Stimulated activated CD8-positive, alpha-beta memory T cell treated with anti-CD3 and anti-CD28 coated beads, Interleukin-15, amount 100 ng/mL, for 24 hours (primary cell): ENCODE results near the gene DRAM1.
"Not testable (repeated sequence)": the region's sequence is repeated elsewhere in the genome, so short reads cannot be mapped to it uniquely, and the experiment has no call there.

Experiments
- DNase-seq: peaks from one replicate; pipeline ENCODE4 v3.0.0-alpha.2; 2020; ENCODE audit warnings: low read depth

DRAM1 gene

DNA sequence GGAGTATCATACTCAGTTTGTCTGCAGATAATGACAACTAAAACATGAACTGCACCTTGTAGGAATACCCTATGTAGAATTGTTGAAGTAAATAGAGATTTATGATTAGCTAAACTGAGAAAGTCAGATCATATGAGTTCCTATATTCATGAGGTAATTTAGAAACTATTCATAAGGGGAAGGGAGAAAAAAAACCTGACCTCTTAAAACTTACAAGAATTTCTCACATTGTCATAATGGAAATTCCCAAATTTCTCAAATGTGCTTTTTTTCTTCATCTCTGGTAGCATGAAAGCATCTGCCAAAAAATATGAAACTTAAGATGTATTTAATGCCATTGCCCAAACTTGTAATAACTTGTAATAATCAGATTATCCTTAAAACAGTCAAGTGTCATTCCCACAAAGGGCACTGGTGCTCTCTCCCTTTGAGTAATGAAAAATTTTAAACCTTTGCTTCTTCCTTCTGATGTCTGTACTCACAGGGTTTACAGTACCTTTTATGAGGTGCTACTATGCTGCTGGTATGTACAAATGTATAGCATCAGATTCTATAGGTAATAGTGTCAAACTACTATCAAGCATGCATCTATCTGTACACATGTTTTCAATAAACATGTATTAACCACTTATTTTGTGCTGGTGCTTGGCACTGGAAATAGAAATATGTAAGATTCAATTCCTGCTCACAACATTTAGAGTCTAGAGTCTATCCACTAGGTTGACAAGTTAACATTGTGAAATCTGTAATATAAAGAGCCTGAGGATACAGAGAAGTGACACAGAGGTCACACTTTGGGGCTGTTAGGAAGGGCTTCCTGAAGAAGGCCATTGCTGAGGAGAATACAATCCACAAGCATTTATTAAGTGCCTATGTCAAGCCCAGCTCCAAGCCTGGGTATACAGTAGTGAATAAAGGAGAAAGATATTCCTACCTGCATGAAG, 17.4 kb upstream of the DRAM1 start:
- DNase-seq, result no peak

GRCh38 chr12:101861688-101862087, 15.7 kb upstream of the DRAM1 start:
- DNase-seq, result not testable (repeated sequence)

- no peak for DNase-seq
These were observed 15.1 kb upstream of the DRAM1 start for GRCh38 chr12:101862245-101862644.

GRCh38 chr12:101863981-101864380, 13.4 kb upstream of the DRAM1 start:
- DNase-seq, result no peak

GRCh38 chr12:101866615-101867373, 10.6 kb upstream of the DRAM1 start:
- no peak for DNase-seq

DNA sequence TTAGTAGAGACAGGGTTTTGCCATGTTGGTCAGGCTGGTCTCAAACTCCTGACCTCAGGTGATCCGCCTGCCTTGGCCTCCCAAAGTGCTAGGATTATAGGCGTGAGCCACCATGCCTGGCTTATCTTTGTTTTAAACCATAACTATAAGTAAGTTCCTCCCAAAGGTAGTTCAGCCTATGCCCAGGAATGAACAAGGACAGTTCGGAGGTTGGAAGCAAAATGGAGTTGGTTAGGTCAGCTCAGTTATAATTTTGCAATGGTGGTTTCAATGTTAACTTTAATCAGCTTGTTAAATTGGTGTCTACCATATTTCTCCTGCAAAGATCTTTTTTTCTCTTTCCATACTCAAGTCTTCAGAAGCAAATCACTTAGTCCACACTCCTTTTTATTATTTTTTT, 9.8 kb upstream of the DRAM1 start:
- DNase-seq, result not testable (repeated sequence)

- DNase-seq, result no peak
These were observed 6.5 kb upstream of the DRAM1 start for GRCh38 chr12:101870925-101871324.

DNA sequence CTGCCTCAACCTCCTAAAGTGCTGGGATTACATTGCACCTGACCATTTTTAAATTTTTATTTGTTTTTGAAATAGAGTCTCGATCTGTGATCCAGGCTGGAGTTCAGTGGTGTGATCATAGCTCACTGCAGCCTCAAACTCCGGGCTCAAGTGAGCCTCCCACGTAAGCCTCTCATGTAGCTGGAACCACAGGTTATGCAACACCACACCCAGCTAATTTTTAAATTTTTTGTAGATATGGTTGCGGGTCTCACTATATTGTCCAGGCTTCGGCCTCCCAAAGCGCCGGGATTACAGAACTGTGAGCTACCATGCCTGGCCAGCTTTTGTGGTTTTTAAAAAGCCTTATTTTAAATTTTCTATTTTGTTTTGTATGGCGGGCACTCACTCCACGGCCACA, 2.2 kb upstream of the DRAM1 start:
- no peak for DNase-seq

GRCh38 chr12:101876322-101876860, 989 bp upstream of the DRAM1 start:
- DNase-seq, result no peak

DNA sequence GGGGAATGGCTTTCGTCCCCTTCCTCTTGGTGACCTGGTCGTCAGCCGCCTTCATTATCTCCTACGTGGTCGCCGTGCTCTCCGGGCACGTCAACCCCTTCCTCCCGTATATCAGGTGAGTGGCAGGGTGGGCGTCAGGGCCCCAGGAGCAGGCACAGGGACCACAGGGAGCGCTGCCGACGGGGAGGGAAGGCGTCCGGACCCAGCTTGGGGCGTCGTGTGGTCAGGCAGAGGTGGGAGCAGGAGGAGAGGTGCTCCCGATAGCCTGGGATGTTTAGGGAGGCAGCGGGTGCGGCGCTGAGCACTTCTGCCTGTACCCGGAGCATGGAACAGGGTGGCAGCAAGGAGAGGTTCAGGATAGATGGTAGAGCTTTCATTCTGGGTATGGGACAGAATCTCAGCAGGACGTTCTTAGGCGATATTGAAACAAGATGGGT, 444 bp downstream of the DRAM1 start:
- no peak for DNase-seq

- no peak for DNase-seq
These were observed 952 bp downstream of the DRAM1 start for GRCh38 chr12:101878243-101878821.

DNA sequence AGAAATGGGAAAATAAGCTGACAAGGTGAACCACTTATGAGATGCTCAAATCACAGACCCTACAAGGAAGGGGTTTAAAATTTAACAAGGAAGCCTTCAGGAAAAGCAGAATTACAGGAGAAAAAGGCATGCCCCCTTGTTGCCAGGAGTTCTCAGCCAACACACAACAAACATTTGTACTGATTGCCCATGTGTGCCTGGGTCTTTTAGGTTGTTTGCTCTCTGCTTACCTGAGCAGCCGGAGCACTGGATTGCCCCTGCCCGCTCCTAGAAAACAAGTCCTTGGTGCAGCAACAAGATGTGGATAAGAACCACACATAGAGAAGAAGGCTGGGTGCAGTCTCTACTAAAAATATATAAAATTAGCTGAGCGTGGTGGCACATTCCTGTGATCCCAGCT, 3.4 kb downstream of the DRAM1 start:
- DNase-seq, result no peak

DNA sequence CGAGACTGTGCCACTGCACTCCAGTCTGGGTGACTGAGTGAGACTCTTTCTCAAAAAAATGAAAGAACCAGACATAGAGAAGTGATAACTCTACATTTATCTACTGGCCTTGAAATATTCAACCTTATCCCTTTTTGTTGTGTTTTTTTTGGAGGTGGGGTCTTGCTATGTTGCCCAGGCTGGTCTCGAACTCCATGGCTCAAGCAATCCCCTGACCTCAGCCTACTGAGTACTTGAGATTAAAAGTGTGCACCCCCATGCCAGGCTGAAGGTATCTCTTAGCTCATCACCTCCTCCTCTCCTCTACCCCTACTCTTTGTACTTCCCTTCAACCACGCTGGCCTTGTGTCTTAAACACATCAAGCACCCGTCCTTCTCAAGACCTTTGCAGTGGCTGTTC, 3.8 kb downstream of the DRAM1 start:
- no peak for DNase-seq

DNA sequence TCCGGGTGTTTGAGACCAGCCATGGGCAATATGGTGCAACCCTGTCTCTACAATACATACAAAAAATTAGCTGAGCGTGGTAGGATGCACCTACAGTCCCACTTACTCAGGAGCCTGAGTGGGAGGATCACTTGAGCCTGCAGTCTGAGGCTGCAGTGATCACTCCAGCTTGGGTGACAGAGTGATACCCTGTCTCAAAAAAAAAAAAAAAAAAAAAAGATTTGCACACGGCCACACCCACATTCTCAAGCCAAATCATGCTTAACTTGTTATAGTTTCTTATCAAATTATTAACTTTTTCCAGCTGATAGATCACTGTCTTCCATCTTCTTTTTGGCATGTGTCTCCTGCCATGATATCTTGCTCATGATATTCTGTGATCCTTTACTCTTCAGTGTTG, 6.8 kb downstream of the DRAM1 start:
- no peak for DNase-seq

- not testable (repeated sequence) for DNase-seq
These were observed 7.5 kb downstream of the DRAM1 start for GRCh38 chr12:101884781-101885340.

DNA sequence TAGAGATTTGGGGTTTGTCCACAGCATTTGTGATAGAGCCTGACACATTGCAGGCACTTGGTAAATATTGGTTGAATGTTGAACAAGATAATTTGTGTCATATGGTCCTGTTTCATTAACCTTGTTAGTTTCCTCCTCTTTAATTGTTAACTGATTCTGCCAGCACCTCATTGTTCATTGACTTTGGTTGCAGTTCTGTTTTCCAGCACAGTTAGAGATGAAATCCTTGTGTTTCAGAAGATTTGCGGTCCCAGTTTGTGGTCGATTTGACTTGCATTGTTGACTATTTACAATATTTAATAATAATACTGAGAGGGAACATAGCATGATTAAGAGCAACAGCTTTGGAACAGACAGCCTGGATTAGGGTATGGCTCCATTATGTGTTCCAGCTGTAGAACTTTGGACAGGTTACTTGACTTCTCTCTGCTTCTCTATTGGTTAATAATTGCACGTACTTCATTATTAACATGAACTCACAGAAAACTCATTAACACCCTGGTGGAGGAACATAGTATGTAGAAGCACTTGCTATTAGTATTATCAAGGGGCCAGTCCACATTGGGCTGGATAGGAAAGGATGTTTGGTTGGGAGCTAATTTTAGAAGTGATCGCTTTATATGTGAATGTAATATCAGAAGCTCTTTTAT, 8.7 kb downstream of the DRAM1 start:
- DNase-seq, result no peak

DNA sequence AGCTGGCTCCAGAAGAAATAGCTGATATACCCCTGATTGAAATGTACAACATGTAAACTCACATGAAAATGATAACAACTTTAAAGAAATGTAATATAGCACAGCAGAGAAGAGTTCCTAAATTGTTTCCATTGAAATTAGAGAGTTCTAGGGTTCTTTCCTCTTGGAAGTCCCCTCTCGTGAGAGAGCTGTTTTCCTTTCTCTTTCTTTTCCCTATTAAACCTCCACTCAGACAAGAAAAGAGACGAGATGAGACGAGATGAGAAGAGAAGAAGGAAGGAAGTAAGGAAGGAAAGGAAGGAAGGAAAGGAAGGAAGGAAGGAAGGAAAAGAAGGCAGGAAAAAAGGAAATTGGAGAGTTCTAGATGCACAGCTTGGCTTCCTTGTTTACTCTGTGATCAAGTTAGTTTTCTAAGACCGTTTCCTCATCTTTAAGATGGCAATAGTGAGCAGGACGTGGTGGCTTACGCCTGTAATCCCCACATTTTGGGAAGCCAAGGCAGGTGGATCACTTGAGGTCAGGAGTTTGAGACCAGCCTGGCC, 11.9 kb downstream of the DRAM1 start:
- DNase-seq, result no peak

DNA sequence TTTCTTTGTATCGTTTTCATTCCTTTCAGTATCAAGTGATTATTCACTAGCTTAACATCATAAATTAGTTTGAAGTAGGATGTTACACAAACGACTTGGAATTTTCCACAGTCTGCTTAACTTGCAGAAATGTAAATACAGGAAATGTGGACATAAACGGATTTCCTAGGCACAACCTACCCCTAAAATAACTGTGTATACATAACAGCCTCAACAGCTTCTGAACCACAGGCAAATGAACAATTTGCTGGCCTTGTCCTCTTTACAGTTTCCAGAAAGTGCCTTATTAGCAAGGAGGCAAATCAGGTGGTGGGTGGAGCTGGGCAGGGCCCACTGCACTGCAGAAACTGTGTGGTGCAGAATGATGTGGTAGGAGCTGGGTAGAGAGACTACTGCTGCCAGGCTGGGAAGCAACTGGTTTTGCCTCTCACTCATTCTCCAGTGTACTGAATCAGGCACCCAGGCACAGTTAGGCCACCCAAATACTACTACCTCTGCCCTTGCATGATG, 14.1 kb downstream of the DRAM1 start:
- DNase-seq, result no peak

DNA sequence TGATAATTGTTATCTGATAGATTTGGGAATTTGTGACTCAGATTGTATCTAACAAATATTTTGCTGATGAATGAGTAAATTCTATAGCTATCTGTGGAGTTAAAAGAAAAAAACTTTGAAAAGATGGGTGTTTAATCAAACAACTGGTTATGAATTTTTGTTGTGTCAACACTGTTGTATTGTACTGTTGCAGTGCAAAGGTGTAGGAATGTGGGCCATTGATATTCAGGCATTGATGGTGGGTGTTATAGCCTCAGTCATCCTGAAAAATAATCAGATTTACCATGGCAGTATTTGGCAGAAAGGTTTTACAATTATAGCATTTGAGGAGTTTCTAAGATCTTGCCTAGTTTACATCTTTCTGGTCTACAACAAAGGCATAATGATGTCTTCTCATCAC, 15.4 kb downstream of the DRAM1 start:
- no peak for DNase-seq

DNA sequence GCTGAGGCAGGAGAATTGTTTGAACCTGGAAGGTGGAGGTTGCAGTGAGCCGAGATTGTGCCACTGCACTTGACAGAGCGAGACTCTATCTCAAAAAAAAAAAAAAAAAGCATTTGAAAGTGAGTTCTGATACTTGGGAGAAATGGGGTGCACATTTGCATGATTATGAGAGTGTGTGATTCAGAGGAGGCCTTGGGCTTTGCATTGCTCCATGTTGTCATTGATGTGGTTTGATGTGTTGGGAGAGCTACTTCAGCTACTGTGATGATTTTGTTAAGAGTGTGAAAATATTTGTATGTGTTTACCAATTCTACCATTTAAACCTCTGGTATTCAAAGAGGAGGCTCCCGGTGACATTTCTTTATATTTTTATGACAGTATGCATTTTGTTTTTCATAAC, 24.4 kb downstream of the DRAM1 start:
- no peak for DNase-seq

DNA sequence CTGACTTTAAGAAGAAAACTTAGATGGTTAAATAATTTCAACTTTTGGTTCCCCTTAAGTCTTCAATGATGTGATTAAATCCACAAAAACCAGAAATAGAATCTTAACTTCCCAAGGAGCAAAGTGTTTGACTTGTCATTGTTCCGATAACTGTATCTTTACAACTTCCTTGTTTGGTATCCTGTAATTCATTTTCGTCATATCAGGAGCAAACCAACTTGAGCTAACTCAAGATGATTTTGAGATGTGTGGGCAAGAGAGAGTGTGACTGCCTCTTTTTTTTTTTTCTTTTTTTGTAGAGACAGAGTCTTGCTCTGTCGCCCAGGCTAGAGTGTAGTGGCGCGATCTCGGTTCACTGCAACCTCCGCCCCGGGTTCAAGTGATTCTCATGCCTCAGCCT, 25.3 kb downstream of the DRAM1 start:
- no peak for DNase-seq
